ENCODE data around the gene HLA-DMA. TPM values are rescaled to one million over a fixed set of nuclear protein-coding genes. Genes with fewer than 3 reads are reported as not detected.

The HLA-DMA gene
- polyA plus RNA-seq, 1 donor from 2014 or later = 946 TPM

Other genes with a start within 250 kb of the HLA-DMA start
- gene HLA-DQA2, start 211.7 kb downstream of the HLA-DMA start, polyA plus RNA-seq = 167 TPM
- gene HLA-DQB2, start 189.6 kb downstream of the HLA-DMA start, polyA plus RNA-seq = 121 TPM
- 368 TPM for gene HLA-DOB, start 136.1 kb downstream of the HLA-DMA start, polyA plus RNA-seq
- gene TAP2, start 114.4 kb downstream of the HLA-DMA start, polyA plus RNA-seq = 26.8 TPM
- gene PSMB8, start 109.0 kb downstream of the HLA-DMA start, polyA plus RNA-seq = 366 TPM
- gene TAP1, start 99.4 kb downstream of the HLA-DMA start, polyA plus RNA-seq = 219 TPM
- gene PSMB9, start 98.9 kb downstream of the HLA-DMA start, polyA plus RNA-seq = 695 TPM
- gene HLA-DMB, start 12.1 kb downstream of the HLA-DMA start, polyA plus RNA-seq = 771 TPM
- gene BRD2, start 15.5 kb upstream of the HLA-DMA start, polyA plus RNA-seq = 110 TPM
- 363 TPM for gene HLA-DOA, start 56.5 kb upstream of the HLA-DMA start, polyA plus RNA-seq
- gene HLA-DPA1, start 120.6 kb upstream of the HLA-DMA start, polyA plus RNA-seq = 2,568 TPM
- gene HLA-DPB1, start 122.9 kb upstream of the HLA-DMA start, polyA plus RNA-seq = 2,247 TPM
- gene COL11A2, start 239.4 kb upstream of the HLA-DMA start, polyA plus RNA-seq = not detected
- 9.7 TPM for gene RXRB, start 247.6 kb upstream of the HLA-DMA start, polyA plus RNA-seq
- 23.1 TPM for gene SLC39A7, start 247.8 kb upstream of the HLA-DMA start, polyA plus RNA-seq

Data from IgD-negative memory B cell (primary cell).